ENCODE measurements around the gene CLCNKB.
"Not testable (repeated sequence)": the region's sequence is repeated elsewhere in the genome, so short reads cannot be mapped to it uniquely, and the experiment has no call there.

CLCNKB gene

DNA sequence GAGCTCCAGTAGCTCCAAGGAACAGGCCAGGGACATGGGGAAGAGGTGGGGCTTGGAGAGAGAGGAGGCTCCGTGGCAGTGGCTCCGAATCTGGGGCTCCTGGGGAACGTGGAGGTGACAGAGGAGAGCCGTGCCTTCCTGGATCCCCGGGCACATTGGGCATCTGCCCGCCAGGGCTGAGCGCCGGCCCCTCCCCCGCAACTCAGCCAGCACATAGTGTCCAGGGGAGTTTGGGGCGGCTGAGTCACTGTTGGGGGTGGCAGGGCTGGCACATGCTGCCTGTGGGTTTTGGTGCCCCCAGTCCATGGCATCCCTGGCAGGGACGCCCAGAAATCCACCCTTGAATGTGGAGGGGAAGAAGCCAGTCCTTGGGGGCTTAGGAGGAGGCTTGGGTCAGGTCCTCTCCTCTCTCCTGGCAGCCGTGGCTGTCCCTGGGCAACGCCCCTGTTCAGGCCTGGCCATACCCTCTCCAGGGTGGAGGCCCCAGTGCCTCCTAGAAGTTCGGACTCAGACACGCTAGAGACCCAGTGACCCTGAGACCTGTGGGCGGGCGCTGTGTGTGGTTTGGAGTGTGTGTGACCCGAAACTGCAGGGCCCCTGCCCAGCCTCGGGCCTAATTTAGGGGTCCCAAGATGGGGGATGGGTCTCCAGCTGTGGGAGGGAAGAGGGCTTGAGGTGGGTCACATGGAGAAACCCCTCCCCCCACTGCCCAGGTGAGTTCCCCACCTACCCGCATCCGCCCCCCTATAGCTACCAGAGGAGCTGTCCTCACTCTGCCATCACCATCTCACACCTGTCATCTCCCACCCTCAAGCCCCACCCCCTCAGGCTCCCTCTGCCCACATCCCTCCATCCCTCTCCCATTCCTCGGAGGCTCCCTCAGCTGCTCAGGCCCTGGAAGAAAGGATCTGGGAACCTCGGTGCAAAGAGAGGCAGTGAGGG is 27.4 kb upstream of the CLCNKB start:
- DNase-seq: no peak

DNA sequence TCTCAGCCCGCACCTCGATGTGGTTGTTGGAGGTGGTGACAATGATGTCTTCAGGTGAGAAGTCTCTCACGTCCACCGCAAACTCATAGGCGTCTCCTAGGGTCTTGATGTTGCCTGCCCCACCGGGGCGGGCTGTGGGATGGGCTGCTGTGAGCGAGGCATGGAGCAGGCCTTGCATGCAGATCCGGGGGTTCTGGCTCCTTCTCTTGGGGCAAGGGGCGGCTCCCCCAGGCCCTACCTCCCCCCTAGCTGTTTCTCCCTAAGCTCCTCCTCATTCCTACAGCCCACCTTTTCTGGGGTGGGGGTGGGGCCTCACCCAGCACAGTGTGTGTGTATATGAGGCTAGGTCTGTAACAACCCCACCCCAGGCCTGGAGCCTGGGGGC is 26.5 kb upstream of the CLCNKB start:
- no peak for DNase-seq

DNA sequence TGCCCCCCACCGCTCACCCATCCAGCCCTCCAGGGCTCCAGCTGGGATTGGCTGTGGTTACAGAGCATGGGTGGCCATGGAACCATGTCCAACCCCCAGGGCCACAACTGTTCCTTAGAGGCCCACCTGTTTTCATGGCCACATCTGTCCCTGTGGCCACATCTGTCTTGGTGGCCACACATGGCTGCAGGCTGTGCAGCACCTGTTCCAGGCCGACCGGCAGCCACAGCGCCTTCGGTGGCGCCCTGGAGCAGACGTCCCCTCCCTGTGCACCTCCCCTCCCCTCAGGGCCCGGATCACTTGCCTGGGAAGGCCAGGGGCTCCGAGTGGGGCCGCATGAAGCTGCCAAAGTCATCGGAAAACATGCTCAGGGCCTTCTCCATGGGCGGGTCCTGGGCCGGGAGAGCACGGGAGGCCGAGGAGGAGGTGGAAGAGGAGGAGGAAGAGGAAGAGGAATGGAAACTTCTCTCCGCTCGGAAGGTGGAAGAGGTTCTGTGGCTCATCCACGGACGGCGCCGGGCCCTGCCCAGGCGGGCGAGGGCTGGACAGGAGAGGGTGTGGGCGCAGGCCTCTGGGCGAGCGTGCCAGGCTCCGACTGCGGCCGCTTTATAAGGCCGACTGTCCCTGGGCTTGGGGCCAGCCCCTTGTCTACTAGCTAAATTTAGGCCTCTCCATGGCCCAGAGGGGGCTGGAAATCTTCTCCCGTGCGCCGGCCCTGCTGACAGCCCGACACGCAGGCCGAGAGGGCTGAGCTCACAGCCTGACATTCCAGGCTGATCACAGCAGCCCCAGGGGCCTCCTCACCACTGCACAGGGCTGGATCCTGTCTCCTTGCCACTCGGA is 25.9 kb upstream of the CLCNKB start, which contains the start of gene HSPB7:
Gene HSPB7, minus strand, starts transcription at position 583 of the 843 bp plus-strand sequence. Its CDS starts 80 bp downstream, at position 503.
- no peak for DNase-seq

DNA sequence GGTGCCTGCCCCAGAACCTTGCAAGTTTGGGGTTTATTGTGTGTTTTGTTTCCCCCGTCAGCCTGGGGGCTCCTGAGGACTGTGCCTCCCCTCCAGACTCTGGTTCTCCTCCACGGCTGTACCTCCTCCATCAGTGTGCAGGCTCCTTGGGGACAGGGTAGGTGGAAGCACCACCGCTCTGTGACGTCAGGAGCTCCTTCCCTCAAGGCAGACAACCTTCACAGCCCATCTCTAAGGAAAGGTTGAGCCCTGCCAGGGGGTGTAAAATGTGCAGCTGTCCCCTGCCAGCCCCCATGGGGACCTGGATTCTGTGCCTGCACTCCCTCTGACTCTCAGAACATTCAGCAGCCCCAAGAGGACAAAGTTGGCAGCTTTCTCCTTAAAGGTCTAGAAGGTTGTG is 25.3 kb upstream of the CLCNKB start:
- DNase-seq: no peak

DNA sequence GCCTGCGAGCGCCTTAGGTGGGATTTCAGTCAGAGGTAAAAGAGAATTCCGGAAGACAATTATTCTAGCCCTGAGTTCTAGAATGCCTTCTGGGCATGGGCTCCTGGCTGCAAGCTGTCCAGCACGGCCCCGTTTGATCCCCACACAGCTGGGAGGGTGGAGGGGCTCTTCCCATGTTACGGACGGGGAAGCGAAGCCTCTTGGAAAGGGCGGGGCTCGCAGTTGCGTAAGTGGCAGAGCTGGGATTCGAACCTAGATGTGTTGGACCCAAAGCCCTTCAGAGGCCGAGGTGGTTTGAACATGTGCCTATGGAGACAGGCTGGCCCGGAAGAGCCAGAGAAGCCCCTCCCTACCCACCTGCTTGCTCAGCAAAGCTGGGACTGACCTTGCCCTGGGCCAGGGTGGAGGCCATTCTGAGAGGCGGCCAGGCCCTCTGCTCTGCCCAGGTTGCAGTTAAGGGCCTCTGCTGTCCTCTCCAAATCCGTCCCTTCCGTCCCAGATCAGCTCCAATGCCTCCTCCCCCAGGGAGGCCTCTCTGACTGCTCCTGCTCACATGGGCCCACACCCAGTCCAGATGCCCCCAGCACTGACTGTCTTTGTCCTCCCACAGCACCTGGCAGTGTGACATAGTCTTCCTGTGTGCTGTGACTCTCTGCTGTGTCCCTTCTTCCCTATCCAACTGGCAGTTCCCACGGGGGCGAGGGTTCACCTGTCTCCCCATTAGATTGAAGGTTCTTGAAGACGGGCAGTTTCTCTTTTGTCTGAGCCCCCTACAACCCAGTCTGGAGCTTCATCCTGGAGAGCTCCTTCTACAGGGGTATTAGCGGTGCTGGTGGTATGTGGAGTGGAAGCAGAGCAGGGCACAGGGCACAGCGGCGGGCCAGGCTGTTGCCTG is 24.6 kb upstream of the CLCNKB start:
- DNase-seq: no peak

DNA sequence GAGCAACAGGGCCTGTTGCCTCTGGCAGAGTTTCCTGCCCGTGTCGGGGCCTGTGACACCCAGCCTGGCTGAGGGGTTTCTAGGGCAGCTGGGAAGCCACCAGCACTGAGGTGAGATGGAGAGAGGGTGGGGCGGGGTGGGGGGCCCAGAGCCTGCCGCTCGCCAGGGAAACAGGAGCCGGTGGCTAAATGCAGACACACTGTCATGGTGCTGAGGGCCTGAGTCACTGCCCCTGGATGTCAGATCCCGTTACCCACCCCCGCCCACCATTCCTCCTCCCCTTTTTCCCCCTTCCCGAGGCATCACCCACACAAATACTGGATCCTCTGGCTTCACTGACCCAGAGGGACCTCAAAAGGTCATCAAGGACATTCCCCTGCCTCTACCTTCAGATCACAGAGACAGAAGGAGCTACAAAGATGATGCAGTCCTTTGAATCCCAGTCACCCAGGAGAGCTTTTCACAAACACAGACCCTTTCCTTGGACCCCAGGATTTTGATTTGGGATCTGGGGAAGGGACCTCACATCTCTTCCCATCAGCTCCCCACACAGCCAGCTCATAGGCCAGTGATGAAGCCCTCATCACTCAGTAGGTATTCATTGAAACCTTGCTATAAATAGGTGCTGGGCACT is 23.8 kb upstream of the CLCNKB start:
- no peak for DNase-seq

DNA sequence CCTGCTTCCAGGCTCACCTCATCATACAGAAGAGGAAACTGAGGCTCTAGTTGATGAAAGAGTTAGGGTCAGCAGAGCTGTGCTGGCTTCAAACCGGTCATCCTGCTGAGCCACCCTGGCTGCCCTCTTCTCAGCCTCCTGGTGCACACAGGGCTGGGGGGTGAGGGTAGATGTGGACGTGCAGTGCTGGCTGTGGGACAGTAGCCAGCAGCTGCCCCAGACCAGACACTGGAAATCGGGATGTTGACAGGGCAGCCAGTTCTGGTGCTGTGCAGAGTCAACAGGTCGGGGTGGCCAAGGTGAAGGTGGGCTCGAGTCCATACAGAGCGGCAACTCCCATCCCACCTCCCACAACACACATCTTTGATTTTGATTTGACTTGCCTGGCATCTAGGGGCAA is 23.3 kb upstream of the CLCNKB start:
- DNase-seq: no peak

DNA sequence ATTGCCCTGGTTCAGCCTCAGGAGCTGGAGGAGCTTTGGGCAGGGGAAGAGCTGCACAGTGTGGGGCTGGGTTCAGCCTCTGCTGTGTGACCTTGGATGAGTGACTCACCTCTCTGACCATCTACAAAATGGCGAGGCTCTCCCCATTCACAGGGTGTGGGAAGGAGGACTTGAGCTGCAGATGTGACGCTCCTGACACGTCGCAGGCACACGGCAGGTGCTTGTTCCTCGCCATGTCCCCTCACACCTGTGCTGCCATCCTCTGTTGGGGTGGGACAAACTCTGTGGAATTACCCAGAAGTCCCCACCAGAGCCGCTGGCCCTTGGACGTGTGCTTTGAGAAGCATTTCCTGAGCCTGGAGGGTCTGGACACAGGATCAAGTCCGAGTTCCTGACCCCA is 22.7 kb upstream of the CLCNKB start:
- not testable (repeated sequence) for DNase-seq

DNA sequence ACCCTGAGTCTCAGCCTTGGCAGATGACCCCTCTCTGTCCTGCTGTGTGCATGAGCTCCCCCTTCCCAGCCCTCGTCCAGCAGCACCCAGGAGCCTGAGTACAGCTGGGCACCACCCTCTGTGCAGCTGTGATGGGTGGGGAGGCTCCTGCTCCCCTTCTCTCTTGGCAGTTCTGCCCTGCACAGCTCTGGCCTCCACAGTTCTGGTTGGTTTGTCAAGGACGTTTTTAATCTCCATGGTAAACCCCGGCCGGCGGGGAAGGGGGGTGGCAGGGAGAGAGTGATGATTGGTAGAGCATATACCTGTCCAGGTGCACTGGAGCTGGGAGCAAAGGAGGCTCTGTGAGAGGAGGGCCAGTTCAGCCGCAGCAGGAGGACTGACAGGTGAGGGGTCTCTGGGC is 21.9 kb upstream of the CLCNKB start, which contains the start of gene CLCNKA:
Gene CLCNKA, plus strand, starts transcription at position 356 of the 400 bp plus-strand sequence. CDS start 584 bp downstream, outside the sequence.
- no peak for DNase-seq

DNA sequence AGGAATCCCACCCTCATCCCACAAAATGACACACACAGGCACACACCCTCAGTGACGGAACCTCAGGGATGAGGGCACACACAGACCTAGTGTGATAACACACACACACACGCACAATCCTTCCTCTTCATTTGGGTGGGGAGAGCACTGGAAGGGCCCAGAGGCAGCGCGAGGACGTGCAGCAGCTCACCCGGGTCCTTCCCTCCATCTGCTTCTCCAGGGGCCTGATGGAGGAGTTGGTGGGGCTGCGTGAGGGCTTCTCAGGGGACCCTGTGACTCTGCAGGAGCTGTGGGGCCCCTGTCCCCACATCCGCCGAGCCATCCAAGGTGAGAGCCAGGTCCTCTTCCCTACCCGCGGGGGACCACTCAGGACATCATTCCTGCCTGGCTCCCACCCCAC is 21.2 kb upstream of the CLCNKB start:
- no peak for DNase-seq

DNA sequence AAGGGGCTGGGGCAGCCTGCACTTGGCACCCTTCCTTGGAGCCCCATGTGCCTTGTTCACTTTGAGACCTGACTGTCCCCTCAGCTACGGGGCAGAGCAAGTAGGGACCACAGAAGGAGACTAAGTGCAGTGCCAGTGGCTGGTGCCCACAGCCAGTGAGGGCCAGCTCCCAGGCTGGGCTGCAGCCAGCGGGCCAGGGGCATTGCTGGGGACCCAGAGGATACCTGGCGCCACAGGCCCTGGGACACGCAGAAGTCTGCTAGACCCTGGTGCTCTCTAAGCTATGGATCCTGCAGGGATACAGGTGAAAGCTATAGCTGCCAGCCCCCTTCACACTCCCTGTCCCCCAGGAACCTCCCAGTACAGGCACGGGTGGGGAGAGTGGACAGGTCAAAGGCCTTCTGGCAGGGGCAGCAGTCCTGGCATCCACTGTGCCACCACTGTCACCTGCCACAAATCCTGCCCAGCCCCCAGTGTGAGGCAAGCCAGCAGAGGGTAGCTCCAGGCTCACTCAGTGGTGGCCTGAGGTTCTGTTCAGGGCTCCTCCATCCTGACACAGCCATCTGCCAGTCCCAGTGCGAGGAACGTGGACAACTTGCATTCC is 20.4 kb upstream of the CLCNKB start:
- no peak for DNase-seq

DNA sequence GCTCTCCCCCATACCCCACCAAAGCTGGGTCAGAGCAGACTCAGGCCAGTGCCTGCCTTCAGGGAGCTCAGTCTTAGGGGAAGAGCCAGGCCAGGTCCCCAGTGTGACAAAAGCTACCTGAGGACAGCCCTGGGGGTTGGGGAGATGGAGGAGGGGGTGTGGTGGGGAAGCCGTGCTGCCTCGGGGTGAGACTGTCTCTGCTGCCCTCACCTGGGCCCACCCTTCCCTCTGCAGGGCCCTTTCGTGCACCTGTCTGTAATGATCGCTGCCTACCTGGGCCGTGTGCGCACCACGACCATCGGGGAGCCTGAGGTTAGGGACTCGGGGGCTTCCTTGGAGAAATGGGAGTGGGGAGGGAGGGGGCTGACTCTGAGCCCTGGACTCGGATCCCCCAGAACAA is 17.3 kb upstream of the CLCNKB start:
- not testable (repeated sequence) for DNase-seq

DNA sequence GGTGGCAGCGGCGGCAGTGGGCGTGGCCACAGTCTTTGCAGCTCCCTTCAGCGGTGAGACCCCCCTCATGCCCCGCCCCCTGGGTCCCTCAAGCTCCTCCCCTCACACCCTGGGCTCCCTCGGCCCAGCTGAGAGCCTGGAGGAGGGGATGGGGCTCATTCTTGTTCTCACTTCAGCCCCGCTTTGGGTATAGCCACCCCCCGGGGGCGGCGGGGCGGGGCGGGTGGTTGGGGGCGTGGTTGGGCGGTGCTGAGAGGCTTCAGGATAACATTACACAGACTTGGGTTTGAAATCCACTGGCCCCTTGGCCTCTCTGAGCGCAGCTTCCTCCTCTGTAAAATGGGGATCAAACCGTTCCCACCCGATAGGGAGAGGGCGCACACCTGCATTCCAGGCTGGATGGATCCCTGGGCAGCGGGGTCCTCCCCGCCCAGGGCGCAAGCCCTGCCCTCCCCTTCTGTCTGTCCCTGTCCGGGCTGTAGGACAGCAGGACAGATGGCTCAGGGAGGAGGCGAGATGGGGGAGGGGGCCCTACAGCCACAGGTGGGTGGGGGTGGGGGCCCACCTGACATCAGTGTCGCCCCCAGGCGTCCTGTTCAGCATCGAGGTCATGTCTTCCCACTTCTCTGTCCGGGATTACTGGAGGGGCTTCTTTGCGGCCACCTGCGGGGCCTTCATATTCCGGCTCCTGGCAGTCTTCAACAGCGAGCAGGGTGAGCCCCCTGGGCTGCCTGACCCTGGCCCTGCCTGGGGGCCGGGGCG is 16.7 kb upstream of the CLCNKB start:
- peak; percentile 23 for DNase-seq

DNA sequence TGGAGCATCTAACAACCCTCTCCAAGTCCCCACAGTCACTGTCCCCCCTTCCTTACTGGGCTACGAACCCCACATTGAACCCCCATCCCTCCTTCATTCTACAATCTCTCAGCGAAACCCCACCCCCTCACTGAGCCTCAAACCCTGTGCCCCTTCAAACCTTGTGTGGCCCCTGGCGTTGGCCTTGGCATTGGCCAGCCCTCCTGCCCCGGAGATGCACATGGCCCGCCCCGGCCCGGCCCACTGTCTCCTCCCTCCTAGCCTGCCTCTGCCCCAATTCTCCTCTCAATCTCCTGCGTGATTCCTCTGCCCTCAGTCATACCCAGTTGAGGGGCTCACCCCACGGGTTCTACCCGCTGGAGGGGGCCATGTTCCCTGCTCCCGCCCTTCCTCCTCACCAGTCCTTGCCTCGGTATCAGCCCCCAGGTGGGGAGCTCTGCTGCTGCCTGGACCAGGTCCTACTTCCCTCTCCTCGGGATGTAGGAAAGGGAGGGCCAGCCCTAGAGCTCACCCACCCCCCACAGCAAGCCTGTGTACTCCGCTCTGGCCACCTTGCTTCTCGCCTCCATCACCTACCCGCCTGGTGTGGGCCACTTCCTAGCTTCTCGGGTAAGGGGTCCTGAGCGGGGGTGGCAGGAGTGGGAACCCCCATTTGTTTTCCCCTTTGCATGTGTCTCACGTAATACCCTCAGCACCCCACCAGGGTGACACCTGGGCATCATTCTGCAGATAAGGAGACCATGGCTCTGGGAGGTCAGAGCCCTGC is 15.2 kb upstream of the CLCNKB start:
- no peak for DNase-seq

DNA sequence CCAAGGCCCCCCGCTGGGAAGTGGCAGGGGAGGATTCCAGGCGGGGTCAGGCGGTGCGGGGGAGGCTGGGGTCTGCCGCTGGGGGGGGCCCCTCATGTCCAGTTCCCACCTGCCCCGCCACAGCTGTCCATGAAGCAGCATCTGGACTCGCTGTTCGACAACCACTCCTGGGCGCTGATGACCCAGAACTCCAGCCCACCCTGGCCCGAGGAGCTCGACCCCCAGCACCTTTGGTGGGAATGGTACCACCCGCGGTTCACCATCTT is 14.6 kb upstream of the CLCNKB start:
- not testable (repeated sequence) for DNase-seq

DNA sequence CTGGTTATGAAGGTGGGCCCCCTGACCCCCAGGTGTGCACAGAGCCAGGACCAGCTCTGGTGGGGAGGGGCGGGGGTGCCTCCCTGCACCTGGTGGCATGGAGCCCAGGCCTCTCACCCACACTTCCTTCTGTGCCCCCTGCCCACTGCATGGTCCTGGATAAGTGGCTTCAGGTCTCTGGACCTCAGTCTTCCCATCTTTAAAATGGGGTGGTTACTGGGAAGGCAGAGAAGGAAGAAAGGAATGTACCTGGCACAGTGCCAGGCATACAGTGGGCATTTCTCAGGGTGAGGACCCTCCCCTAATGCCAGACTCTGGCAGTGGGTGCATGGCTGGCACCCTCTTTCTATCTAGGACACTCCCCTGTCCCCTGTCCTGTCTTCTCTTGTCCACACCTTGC is 14.3 kb upstream of the CLCNKB start:
- DNase-seq: no peak

DNA sequence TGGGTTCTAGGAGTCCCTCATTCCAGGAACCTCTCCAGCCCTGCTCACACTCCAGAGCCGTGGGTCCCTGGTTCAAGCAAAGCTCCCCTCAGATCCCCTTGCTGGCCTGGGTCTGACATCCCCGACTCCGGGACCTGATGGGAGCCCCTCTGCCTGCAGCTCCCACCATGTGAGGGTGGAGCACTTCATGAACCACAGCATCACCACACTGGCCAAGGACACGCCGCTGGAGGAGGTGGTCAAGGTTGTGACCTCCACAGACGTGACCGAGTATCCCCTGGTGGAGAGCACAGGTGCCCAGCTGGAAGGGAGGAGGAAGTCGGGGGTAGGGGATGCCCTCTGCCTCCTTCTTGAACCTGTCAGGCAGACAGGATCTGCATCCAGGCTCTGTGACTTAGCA is 12.0 kb upstream of the CLCNKB start:
- DNase-seq: no peak

DNA sequence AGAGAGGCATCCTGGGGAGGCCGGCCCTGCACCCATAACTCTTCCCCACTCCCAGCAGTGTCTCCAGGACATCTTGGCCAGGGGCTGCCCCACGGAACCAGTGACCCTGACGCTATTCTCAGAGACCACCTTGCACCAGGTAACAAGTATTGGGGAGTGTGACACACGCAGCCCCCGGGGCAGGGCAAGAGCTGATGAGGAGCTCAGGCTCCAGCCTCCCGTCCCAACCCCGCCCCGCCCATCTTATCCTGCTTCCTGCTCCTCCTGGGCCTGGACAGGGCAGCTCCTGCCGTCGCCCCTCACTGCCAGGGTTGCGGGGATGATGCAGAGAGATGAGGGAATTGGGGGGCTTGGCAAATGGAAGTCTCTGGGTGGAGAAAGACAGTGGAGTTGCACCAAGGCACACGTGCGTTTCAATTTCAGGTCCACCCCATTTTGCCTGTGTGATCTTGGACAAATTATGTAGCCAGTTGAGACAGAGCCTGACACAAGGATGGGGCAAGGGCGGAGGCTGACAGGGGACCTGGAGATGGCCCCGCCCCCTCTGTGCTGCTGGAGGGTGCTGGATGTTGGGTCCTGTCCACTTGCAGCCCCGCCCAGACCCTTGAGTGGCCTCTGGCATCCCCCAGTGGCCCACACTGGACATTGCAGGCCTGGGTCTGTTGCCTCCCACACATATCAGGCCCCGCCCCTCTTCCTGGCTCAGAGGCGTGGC is 11.0 kb upstream of the CLCNKB start:
- peak; percentile 29 for DNase-seq

DNA sequence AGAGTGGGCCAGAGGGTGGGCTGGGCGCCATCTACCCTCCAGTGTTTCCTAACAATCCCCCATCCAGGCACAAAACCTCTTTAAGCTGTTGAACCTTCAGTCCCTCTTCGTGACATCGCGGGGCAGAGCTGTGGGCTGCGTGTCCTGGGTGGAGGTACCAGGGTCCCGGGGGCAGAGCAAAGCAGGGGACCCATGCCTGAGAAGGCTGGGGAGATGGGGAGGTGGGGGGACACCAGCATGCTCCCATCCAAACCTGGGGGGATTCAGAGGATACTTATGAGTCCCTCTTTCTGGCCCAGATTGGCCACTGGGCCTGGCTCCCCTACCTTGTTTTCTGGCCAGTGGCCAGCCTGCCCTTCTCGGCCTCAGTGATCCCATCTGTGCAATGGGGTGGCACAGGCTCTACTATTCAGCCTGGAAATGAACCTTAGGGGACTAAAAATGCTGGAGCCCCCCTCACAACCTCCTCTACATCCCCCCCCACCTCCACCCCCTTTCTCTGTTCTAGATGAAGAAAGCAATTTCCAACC is 10.4 kb upstream of the CLCNKB start:
- not testable (repeated sequence) for DNase-seq
